Measurements from ENCODE around the gene MYO5B. TPM values are rescaled to one million over a fixed set of nuclear protein-coding genes. Genes with fewer than 3 reads are reported as not detected.

MYO5B gene
- total and polyA plus RNA-seq, 10 of the 15 experiments (the other 5 are each of a cell fraction or from before 2014, with no cell fraction given) = 2.5 to 4.5 (median 3.3) TPM

GRCh38 chr18:50125456-50125855 is 69.5 kb downstream of the MYO5B start (continued):
- no peak for TF ChIP-seq TARDBP (IDR thresholded peaks at IDR 0.05; ENCODE audit: borderline replicate concordance)
- TF ChIP-seq POLR2AphosphoS2 (IDR thresholded peaks at IDR 0.05; ENCODE audit: low read depth, low read length) = no peak

GRCh38 chr18:50119296-50119695 is 75.7 kb downstream of the MYO5B start:
- POLR2A ChIA-PET = interaction anchor here (0.8 to 2.1 kb wide), 4 partner anchors 9 to 58 kb away, joined by 4 to 10 read pairs (median 6); no protein-coding TSS in a partner anchor
- no peaks in the 10 kb centered on the region for H3K9me3 ChIP-seq (replicated peaks; ENCODE audit: control insufficient read depth, insufficient read depth, low read length)
- SMC1A ChIA-PET (ENCODE audit: uncharacterized antibody, unreplicated experiment) = interaction anchor here (1.1 to 8.9 kb wide), 13 partner anchors 9 to 238 kb away, joined by 3 to 76 read pairs (median 4); partner anchors contain the start of gene MYO5B
- no peak for TF ChIP-seq ZNF217 (IDR thresholded peaks at IDR 0.05)
- TF ChIP-seq CHD1 (IDR thresholded peaks at IDR 0.05; ENCODE audit: low read depth, low read length) = no peak
- no peak for TF ChIP-seq ZNF592 (IDR thresholded peaks at IDR 0.05)
- TF ChIP-seq SIN3A (IDR thresholded peaks at IDR 0.05; ENCODE audit: low read depth, low read length) = no peak
- no peak for TF ChIP-seq SMARCA5 (IDR thresholded peaks at IDR 0.05)
- TF ChIP-seq E2F4 (IDR thresholded peaks at IDR 0.05; ENCODE audit: low read depth, low read length) = no peak
- no peak for TF ChIP-seq MYB (IDR thresholded peaks at IDR 0.05; ENCODE audit: borderline replicate concordance, low read depth, low read length)
- TF ChIP-seq, protein P1, sequence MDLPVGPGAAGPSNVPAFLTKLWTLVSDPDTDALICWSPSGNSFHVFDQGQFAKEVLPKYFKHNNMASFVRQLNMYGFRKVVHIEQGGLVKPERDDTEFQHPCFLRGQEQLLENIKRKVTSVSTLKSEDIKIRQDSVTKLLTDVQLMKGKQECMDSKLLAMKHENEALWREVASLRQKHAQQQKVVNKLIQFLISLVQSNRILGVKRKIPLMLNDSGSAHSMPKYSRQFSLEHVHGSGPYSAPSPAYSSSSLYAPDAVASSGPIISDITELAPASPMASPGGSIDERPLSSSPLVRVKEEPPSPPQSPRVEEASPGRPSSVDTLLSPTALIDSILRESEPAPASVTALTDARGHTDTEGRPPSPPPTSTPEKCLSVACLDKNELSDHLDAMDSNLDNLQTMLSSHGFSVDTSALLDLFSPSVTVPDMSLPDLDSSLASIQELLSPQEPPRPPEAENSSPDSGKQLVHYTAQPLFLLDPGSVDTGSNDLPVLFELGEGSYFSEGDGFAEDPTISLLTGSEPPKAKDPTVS (IDR thresholded peaks at IDR 0.05; ENCODE audit: low read depth, low read length) = no peak
- TF ChIP-seq TBL1XR1 (IDR thresholded peaks at IDR 0.05; ENCODE audit: low read depth, low read length) = no peak
- TF ChIP-seq NFYB (IDR thresholded peaks at IDR 0.05; ENCODE audit: insufficient read depth, low read depth, low read length) = no peak
- TF ChIP-seq, protein P2, sequence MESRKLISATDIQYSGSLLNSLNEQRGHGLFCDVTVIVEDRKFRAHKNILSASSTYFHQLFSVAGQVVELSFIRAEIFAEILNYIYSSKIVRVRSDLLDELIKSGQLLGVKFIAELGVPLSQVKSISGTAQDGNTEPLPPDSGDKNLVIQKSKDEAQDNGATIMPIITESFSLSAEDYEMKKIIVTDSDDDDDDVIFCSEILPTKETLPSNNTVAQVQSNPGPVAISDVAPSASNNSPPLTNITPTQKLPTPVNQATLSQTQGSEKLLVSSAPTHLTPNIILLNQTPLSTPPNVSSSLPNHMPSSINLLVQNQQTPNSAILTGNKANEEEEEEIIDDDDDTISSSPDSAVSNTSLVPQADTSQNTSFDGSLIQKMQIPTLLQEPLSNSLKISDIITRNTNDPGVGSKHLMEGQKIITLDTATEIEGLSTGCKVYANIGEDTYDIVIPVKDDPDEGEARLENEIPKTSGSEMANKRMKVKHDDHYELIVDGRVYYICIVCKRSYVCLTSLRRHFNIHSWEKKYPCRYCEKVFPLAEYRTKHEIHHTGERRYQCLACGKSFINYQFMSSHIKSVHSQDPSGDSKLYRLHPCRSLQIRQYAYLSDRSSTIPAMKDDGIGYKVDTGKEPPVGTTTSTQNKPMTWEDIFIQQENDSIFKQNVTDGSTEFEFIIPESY (IDR thresholded peaks at IDR 0.05) = no peak
- TF ChIP-seq MTA3 (IDR thresholded peaks at IDR 0.05; ENCODE audit: borderline replicate concordance, low read length) = no peak

More at GRCh38 chr18:50119296-50119695, 75.7 kb downstream of the MYO5B start:
- no peak overlapping the region for H3K4me2 ChIP-seq (ENCODE audit: control insufficient read depth, insufficient read depth)
- 29% methylated on average over 5 of the region's 5 CpGs for WGBS (ENCODE audit: insufficient coverage, insufficient replicate concordance, low lambda C conversion rate, missing lambda C conversion rate)
- no peak for ATAC-seq
- CTCF ChIA-PET = interaction anchor here (1.0 to 2.5 kb wide), 7 partner anchors 10 to 237 kb away, joined by 3 to 16 read pairs (median 5); no protein-coding TSS in a partner anchor
- no peak overlapping the region for H3K9ac ChIP-seq (ENCODE audit: control insufficient read depth, insufficient read depth, low read length)
- DNase-seq (ENCODE audit: low read depth, low spot score) = no peak
- no peaks in the 10 kb centered on the region for H4K20me1 ChIP-seq (ENCODE audit: control insufficient read depth, insufficient read depth)
- no peaks in the 10 kb centered on the region for H3K79me2 ChIP-seq (ENCODE audit: control insufficient read depth, insufficient read depth, low read length)
- H3K27me3 ChIP-seq (replicated peaks in 1 of 2; ENCODE audit: control insufficient read depth in 2 of 2, insufficient read depth in 2 of 2, low read length in 1 of 2) = no peaks in the 10 kb centered on the region; a peak in 2 of 4 replicates
- no peak for FAIRE-seq
- in situ Hi-C loops (cut with MboI) (loop anchor here (10.0 kb wide), 1 partner anchor 236 kb away; no protein-coding TSS in a partner anchor), intact Hi-C loops (cut with micrococcal nuclease; ENCODE audit: unreplicated experiment) (no loop called here)
- RAD21 ChIA-PET (ENCODE audit: unreplicated experiment) = interaction anchor here (1.0 to 2.4 kb wide), 6 partner anchors 8 to 77 kb away, joined by 3 to 7 read pairs (median 4); no protein-coding TSS in a partner anchor
- no peak overlapping the region for H2AFZ ChIP-seq (ENCODE audit: control insufficient read depth, low read depth, low read length)
- H3K4me3 ChIP-seq = no peak overlapping the region
- H3K27ac ChIP-seq (ENCODE audit: control insufficient read depth, insufficient read depth) = no peak overlapping the region
- no peaks in the 10 kb centered on the region for H3K36me3 ChIP-seq (ENCODE audit: control insufficient read depth in 2 of 2, insufficient read depth in 2 of 2, low read length in 1 of 2)
- no peaks in the 10 kb centered on the region for H3K4me1 ChIP-seq (ENCODE audit: control insufficient read depth, insufficient read depth, low read length)
- no TSS peak for BruUV-seq (replicated peaks)
